Mucosa of descending colon (tissue), 3 donors: Measurements from ENCODE around the gene KCNIP1. TPM values are rescaled to one million over a fixed set of nuclear protein-coding genes. Genes with fewer than 3 reads are reported as not detected.

ENCODE experiments used
- ATAC-seq: fragments of 200-7000 bp; cut with Tn5 transposase; one replicate; pipeline ENCODE4 v1.9.1; 2020; ENCODE audit warnings: mild to moderate bottlenecking, moderate library complexity
- DNase-seq, 3 donors: peaks; one replicate each; pipeline ENCODE4 v3.0.0-alpha.2; 2020
- H3K36me3 ChIP-seq: fragments of 200-600 bp; one replicate; pipeline ENCODE4 v1.8.0; 2021; ENCODE audit warnings: low read depth, mild to moderate bottlenecking
- H3K4me1 ChIP-seq: fragments of 200-600 bp; one replicate; pipeline ENCODE4 v1.8.0; 2021; ENCODE audit warnings: low read depth, mild to moderate bottlenecking
- H3K4me3 ChIP-seq: fragments of 200-600 bp; one replicate; pipeline ENCODE4 v1.8.0; 2021; ENCODE audit warnings: mild to moderate bottlenecking
- H3K9me3 ChIP-seq: fragments of 200-600 bp; one replicate; pipeline ENCODE4 v1.8.0; 2021; ENCODE audit warnings: mild to moderate bottlenecking
- CTCF ChIP-seq: fragments of 200-600 bp; IDR thresholded peaks from one replicate; pipeline ENCODE4 v1.8.0; 2022; ENCODE audit warnings: antibody characterized with exemption, mild to moderate bottlenecking
- intact Hi-C, 2 donors: fragments of 100-400 bp; cut with DNase I in 1 of 2; cut with micrococcal nuclease in 1 of 2; formaldehyde crosslinking; loops; one replicate each; pipeline versions ENCODE4 v1.11.0 to v1.11.1; 2022; cut with DNase I, micrococcal nuclease
- total RNA-seq, 3 donors: library from RNA; stranded (reverse); fragmentation: NEBNext Ultra II Directional in 2 of 3; extraction: Animal tissue kit (Norgen Biotek cat#: 25700) in 2 of 3; gene quantifications; one replicate each; pipeline versions ENCODE4 v1.2.1 to v1.2.4, GENCODE V29; 2021 to 2023
- donor health status: DM: no; HTN: no; CAD: no; lungs with moderate emphysema.
- donor health status: DM: no; HTN: no; CAD: no.
- donor health status: DM: no; HTN: yes; CAD: no.

The KCNIP1 gene
- total RNA-seq, 3 donors from 2014 or later, result 0.79 TPM; not detected in 2

GRCh38 chr5:170562166-170562874, 58.5 kb downstream of the KCNIP1 start:
- H3K9me3 ChIP-seq, result no peaks in the 10 kb centered on the region
- DNase-seq (no peak), ATAC-seq (no peak)
- H3K4me3 ChIP-seq, result no peak overlapping the region
- no peak for TF ChIP-seq CTCF
- intact Hi-C loops, result no loop called here
- no peaks in the 10 kb centered on the region for H3K4me1 ChIP-seq
- no peaks in the 10 kb centered on the region for H3K36me3 ChIP-seq

- Histone ChIP-seq H3K9me3 (no peaks in the 10 kb centered on the region), H3K36me3 (no peaks in the 10 kb centered on the region), H3K4me1 (no peaks in the 10 kb centered on the region), H3K4me3 (no peak overlapping the region)
- DNase-seq (no peak), ATAC-seq (no peak)
- no peak for TF ChIP-seq CTCF
- intact Hi-C loops, result no loop called here
Observed at GRCh38 chr5:170562875-170563228, 59.0 kb downstream of the KCNIP1 start.

GRCh38 chr5:170563824-170564567, 60.2 kb downstream of the KCNIP1 start:
- no peak for ATAC-seq
- H3K4me3 ChIP-seq, result no peak overlapping the region
- H3K4me1 ChIP-seq, result no peaks in the 10 kb centered on the region
- intact Hi-C loops, result no loop called here
- no peaks in the 10 kb centered on the region for H3K9me3 ChIP-seq
- no peak for TF ChIP-seq CTCF
- DNase-seq, result no peak
- no peaks in the 10 kb centered on the region for H3K36me3 ChIP-seq

GRCh38 chr5:170565072-170565471, 61.3 kb downstream of the KCNIP1 start:
- no peaks in the 10 kb centered on the region for H3K4me1 ChIP-seq
- no peak for TF ChIP-seq CTCF
- no peaks in the 10 kb centered on the region for H3K9me3 ChIP-seq
- no peak overlapping the region for H3K4me3 ChIP-seq
- DNase-seq (no peak), ATAC-seq (no peak)
- H3K36me3 ChIP-seq, result no peaks in the 10 kb centered on the region
- intact Hi-C loops, result no loop called here

- ATAC-seq, result no peak
- TF ChIP-seq CTCF, result no peak
- H3K36me3 ChIP-seq, result no peaks in the 10 kb centered on the region
- intact Hi-C loops, result no loop called here
- H3K4me1 ChIP-seq, result no peaks in the 10 kb centered on the region
- DNase-seq, result no peak
- H3K9me3 ChIP-seq, result no peaks in the 10 kb centered on the region
- H3K4me3 ChIP-seq, result no peak overlapping the region
Observed at GRCh38 chr5:170569101-170569500, 65.3 kb downstream of the KCNIP1 start.
